Nucleus accumbens (tissue), 56 donors: ENCODE measurements around the gene FBXW8.

ENCODE experiments used
- DNase-seq, 56 donors: peaks; one replicate each; lab custom pipeline; 2025; lab: John Stamatoyannopoulos, UW

Gene FBXW8

GRCh38 chr12:117067016-117067415, 156.3 kb downstream of the FBXW8 start:
- no peak for DNase-seq

GRCh38 chr12:117067638-117068037, 156.9 kb downstream of the FBXW8 start:
- no peak for DNase-seq

- no peak for DNase-seq
These were observed 157.7 kb downstream of the FBXW8 start for GRCh38 chr12:117068492-117068891.

- no peak for DNase-seq
These were observed 158.5 kb downstream of the FBXW8 start for GRCh38 chr12:117069101-117069797.

- DNase-seq, result no peak
These were observed 159.5 kb downstream of the FBXW8 start for GRCh38 chr12:117069926-117070900.

GRCh38 chr12:117071009-117071408, 160.3 kb downstream of the FBXW8 start:
- no peak for DNase-seq

- no peak for DNase-seq
These were observed 161.4 kb downstream of the FBXW8 start for GRCh38 chr12:117072106-117072505.

GRCh38 chr12:117072736-117073490, 162.2 kb downstream of the FBXW8 start:
- no peak for DNase-seq

GRCh38 chr12:117073611-117074010, 162.9 kb downstream of the FBXW8 start:
- DNase-seq, result no peak

- no peak for DNase-seq
These were observed 165.9 kb downstream of the FBXW8 start for GRCh38 chr12:117076410-117077372.

GRCh38 chr12:117079487-117079886, 168.7 kb downstream of the FBXW8 start:
- no peak for DNase-seq

- DNase-seq, result no peak
These were observed 170.0 kb downstream of the FBXW8 start for GRCh38 chr12:117080661-117081144.
